GM10266 (cell line): ENCODE measurements around the gene ZMIZ2.

Source experiments
- DNase-seq: peaks from one replicate; pipeline ENCODE4 v3.0.0; 2012; ENCODE audit errors: extremely low spot score
- TF ChIP-seq, protein P1 (sequence below): IDR thresholded peaks from 2 replicates; pipeline ENCODE4 v1.5.1; 2012; ENCODE audit warnings: mild to moderate bottlenecking, low read depth; ENCODE audit not compliant: control insufficient read depth, insufficient read depth; ENCODE audit errors: missing control alignments

Gene ZMIZ2

DNA sequence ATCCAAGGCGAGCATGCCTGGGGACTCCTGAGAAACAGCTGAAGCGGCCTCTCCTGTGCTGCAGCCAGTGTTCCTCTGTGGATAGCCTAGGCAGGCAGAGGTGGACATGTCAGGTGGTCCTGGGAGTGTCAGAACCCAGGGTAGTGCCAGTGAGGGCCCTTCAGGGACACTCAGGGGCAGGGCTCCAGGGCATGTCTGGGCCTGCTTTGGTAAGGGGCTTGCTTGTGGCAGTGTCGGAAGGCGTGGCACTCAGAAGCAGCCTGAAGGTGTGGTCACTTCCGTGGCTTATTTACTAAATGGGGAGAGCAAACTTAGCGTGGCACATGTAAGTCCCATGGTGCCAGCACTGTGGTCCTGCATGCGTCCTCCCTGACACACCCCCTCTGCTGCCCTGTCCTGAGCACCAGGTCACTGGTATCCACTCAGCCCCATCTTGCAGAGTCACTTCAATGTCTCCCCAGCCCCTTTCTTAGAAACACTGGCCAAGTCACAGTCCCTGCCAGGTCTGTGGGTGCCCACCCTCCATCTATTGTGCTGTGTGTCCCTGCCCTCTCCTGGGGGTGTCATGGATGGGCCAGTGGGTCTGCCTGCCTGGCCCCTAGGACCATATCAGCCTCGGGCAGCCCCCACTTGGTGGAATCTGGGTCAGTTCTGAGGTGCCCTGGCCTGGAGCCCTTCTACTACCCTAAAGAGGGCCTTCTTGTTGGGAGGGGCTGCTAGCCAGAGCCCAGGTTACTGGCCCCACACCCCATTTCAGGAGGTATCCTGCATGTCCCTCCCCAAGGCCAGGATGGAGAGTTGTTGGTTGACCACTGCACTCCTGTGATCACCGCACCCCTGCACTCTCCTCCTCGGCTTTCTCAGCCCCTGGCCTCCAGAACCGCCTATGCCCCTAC lies 6.4 kb downstream of the ZMIZ2 start:
- TF ChIP-seq, protein P1, sequence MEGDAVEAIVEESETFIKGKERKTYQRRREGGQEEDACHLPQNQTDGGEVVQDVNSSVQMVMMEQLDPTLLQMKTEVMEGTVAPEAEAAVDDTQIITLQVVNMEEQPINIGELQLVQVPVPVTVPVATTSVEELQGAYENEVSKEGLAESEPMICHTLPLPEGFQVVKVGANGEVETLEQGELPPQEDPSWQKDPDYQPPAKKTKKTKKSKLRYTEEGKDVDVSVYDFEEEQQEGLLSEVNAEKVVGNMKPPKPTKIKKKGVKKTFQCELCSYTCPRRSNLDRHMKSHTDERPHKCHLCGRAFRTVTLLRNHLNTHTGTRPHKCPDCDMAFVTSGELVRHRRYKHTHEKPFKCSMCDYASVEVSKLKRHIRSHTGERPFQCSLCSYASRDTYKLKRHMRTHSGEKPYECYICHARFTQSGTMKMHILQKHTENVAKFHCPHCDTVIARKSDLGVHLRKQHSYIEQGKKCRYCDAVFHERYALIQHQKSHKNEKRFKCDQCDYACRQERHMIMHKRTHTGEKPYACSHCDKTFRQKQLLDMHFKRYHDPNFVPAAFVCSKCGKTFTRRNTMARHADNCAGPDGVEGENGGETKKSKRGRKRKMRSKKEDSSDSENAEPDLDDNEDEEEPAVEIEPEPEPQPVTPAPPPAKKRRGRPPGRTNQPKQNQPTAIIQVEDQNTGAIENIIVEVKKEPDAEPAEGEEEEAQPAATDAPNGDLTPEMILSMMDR = no peak
- no peak for DNase-seq

DNA sequence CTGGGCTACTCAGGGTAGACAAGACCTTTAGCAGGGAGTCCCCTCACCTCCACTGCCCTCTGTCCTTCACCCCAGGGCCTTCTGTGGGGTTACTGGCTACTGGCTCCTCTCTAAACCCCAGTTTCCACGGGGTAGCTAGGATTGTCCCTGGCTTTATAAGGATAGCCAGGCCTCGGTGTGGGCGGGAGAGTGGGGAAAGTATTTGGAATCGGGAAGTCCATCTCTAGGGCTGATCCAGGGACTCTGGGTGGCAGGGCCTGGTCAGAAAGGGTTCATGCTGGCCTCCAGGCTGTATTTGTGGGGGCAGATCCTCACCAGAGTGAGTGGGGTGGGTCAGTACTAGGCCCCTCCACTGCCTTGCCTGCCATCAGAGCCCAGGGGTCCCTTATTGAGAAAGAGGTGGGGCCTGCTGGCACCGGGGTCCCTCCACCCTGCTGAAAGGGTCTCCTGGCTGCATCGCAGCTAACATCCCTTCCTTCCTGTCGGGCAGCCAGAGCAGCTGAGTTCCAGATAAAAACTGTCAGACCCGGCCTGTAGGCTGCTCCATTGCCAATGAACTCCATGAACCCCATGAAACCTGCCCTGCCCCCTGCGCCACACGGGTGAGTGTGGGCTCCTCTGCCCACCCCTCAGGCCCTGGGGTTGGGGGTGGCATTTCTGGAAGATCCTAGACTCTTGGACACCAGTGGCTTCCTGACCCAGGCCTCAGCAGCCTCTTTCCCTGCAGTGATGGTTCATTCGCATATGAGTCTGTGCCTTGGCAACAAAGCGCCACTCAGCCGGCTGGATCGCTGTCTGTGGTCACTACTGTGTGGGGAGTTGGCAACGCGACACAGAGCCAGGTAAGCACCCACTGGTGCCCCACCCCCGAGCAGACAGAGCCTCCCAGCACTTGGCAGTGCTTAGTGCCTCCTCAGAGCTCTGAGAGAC lies 7.3 kb downstream of the ZMIZ2 start:
- no peak for DNase-seq
- TF ChIP-seq, protein P1 = no peak

DNA sequence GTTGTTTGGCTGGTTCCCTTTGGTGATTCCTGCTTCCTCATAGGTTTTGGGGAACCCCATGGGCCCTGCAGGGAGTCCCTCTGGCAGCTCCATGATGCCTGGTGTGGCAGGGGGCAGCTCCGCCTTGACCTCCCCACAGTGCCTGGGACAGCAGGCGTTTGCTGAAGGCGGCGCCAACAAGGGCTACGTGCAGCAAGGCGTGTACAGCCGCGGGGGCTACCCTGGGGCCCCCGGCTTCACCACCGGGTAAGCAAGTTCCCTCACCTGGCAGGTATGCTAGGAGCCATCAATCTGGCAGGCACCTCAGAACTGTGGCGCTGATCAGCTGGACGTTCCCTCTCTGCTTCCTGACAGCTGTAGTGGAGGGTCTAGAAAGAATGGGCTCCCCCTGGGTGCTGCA lies 8.3 kb downstream of the ZMIZ2 start:
- TF ChIP-seq, protein P1 = no peak
- no peak for DNase-seq

DNA sequence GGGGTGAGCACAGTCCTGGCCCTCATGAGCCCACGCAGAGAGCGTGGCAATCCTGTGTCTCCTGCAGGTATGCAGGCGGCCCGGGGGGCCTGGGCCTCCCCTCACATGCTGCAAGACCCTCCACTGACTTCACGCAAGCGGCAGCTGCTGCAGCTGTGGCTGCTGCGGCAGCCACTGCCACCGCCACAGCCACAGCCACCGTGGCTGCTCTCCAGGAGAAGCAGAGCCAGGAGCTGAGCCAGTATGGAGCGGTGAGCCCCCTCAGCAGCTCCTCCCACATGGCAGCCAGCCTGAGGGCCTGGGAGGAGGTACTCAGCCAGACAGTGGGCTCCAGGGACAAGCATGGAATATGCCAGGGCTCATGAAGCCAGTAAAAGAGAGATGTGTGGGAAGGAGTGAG lies 8.7 kb downstream of the ZMIZ2 start:
- TF ChIP-seq, protein P1 = no peak
- no peak for DNase-seq

DNA sequence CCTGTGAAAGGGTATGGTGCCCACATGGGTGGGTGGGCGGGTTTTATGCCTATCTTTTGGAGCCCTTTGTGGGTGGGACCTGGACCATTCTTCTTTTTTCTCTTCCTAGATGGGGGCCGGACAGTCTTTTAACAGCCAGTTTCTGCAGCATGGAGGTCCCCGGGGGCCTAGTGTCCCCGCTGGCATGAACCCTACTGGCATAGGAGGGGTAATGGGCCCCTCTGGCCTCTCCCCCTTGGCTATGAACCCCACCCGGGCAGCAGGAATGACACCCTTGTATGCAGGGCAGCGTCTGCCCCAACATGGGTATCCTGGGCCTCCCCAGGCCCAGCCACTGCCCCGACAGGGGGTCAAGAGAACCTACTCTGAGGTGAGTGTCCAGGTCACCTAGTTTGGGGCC lies 9.1 kb downstream of the ZMIZ2 start:
- TF ChIP-seq, protein P1 = no peak
- DNase-seq = no peak

DNA sequence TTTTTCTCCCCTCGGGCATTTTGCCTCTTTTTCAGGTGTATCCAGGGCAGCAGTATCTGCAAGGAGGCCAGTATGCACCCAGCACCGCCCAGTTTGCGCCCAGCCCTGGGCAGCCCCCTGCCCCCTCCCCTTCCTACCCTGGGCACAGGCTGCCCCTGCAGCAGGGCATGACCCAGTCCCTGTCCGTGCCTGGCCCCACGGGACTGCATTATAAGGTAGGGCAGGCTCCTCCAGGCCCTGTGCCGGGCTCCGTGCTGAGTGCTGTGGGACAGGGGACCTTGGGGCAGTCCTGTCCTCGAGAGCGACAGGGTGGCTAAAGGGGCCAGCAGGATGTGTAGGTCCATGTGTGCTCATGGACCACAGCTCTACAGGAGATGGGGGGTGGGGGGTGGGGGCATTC lies 10.6 kb downstream of the ZMIZ2 start:
- DNase-seq = peak; percentile 18
- TF ChIP-seq, protein P1 = no peak

DNA sequence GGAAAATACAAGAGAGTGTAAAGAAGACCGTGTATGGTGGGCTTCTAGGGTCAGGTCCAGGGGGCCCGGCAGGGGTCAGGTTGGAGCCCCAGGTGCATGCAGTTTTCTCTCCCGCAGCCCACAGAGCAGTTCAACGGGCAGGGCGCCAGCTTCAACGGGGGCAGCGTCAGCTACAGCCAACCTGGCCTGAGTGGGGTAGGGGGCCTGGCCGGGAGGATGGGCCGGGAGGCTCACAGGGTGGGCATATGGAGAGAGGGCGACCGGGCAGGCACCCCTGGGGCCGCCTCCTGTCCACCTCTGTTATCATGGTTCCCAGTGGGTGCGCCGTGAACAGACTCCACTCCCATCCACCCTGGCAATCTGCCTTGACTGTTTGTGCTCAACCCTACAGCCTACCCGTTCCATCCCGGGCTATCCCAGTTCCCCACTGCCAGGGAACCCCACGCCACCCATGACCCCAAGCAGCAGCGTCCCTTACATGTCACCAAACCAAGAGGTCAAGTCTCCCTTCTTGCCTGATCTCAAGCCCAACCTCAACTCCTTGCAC lies 11.5 kb downstream of the ZMIZ2 start:
- TF ChIP-seq, protein P1 = no peak
- DNase-seq = no peak
